HG03139 (cell line): ENCODE results near the gene ZP2.
"Not testable (repeated sequence)": the region's sequence is repeated elsewhere in the genome, so short reads cannot be mapped to it uniquely, and the experiment has no call there.

Experiments used
- ATAC-seq: cut with Tn5 transposase; IDR thresholded peaks from one replicate; pipeline ENCODE4 v1.9.1; 2021; ENCODE audit not compliant: unreplicated experiment

ZP2 gene

DNA sequence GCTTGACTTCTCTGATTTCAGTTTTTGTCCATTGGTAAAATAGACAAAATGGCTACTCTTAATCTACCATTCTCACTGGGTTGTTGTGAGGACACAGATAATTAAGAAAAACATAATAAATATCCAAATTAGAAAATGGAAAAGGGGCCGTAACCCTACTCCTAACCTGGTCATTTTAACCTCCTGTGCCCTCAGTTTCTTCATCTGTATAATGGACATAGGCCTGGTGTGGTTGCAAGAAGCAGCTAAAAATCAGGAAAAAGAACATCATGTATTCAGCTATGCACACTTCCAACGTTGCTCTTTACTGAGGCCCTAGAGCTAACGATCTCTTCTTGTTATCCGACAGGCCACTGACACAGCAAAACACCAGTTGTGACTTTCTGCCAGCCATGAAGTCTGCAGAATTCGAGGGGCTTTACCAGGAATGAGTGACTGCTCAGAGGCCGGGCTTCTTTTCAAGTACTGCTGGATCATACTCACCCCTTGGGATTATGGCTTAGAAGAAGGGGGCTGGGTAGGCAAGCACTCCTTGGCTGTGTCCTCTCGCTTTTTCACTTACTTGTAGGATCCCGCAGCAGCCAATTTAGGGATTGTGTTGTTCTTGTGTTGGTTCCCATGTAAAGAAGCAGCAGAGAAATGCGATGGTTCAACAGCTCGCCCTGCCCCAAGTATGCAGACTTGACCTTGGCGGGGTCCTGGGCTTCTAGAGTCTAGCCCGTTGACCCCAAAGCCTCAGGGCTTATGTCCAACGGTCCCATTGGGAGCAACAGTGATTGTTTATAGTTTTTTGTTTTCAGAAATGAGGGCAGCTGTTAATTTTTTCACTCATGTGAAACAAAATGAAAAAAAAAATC is 32.0 kb downstream of the ZP2 start:
- no peak for ATAC-seq

DNA sequence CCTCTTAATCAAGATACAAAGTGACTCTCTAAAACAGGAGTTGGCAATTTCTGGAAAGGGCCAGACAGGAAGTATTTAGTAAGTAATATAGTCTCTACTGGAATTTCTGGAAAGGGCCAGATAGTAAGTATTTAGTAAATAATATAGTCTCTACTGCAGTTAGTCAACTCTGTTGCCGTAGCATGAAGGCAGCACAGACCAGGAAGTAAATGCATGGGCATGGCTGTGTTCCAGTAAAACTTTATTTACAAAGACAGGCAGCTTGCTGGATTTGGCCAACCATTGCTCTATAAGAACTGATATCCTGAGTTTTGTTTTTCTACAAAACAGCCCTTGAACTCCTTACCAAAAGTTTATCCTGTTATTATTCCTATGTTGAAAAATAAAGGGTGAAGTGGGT is 36.0 kb downstream of the ZP2 start:
- no peak for ATAC-seq

GRCh38 chr16:21172650-21173049 is 38.7 kb downstream of the ZP2 start:
- no peak for ATAC-seq

- not testable (repeated sequence) for ATAC-seq
These were observed 41.3 kb downstream of the ZP2 start for GRCh38 chr16:21170116-21170515.

- ATAC-seq = no peak
These were observed 42.0 kb downstream of the ZP2 start for GRCh38 chr16:21169249-21169981.

GRCh38 chr16:21167929-21168602 is 43.3 kb downstream of the ZP2 start:
- ATAC-seq = no peak

GRCh38 chr16:21167360-21167759 is 44.0 kb downstream of the ZP2 start:
- no peak for ATAC-seq

GRCh38 chr16:21166561-21166961 is 44.8 kb downstream of the ZP2 start:
- ATAC-seq = no peak

GRCh38 chr16:21164521-21165168 is 46.7 kb downstream of the ZP2 start:
- ATAC-seq = no peak

DNA sequence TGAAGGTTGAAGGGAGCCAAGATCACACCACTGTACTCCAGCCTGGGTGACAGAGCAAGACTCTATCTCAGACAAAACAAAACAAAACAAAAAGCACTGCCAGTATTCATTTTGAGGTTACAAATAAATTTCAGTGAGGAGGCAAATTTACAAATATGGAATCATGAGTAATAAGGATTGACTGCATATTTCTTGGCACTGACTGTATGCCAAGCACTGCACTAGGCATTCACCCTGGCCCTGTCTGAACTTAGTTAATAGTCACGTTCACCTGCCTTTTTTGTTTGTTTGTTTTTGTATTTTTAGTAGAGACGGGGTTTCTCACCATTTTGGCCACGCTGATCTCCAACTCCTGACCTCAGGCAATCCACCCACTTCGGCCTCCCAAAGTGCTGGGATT is 47.8 kb downstream of the ZP2 start:
- no peak for ATAC-seq

GRCh38 chr16:21162661-21163151 is 48.7 kb downstream of the ZP2 start:
- no peak for ATAC-seq

- no peak for ATAC-seq
These were observed 50.2 kb downstream of the ZP2 start for GRCh38 chr16:21161211-21161610.

DNA sequence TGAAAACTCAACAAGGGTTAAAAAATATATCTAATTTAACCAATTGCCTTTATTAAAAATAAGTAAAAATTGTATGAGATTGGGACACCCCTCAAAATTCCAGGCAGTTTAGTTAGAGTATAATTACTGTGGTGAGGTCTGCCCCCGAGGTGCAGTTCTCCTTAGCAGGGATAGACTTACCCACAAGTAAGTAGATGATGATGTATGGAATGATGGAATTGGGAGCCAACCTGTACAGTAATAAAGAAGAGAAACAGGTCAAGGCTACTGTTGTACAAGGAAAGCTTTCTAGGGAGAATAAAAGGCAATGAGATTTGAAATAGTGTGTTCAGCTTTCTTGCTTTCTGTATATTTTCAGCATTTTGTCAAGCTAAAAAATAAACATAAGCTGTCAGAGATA is 51.1 kb downstream of the ZP2 start:
- ATAC-seq = no peak

- no peak for ATAC-seq
These were observed 52.0 kb downstream of the ZP2 start for GRCh38 chr16:21159281-21159951.

GRCh38 chr16:21158208-21159110 is 52.9 kb downstream of the ZP2 start, which contains the start of gene LDAF1:
LDAF1 (plus strand) TSS chr16:21158674; CDS start chr16:21161183, 2,509 bp downstream.
- ATAC-seq = peak; percentile 66

- ATAC-seq = no peak
These were observed 53.7 kb downstream of the ZP2 start for GRCh38 chr16:21157632-21158031.

- ATAC-seq = no peak
These were observed 54.5 kb downstream of the ZP2 start for GRCh38 chr16:21156767-21157467.

DNA sequence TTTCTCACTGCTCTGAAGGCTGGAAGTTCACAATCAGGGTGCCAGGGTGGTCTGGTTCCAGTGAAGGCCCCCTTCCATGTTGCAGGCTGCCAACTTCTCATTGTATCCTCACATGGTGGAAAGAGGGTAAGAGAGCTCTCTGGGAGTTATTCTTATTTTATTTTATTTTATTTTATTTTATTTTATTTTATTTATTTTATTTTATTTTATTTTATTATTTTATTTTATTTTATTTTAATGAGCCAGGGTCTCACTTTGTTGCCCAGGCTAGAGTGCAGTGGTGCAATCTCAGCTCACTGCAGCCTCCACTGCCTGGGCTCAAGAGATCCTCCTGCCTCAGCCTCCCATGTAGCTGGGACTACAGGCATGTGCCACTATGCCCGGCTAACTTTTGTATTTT is 55.4 kb downstream of the ZP2 start:
- ATAC-seq = not testable (repeated sequence)
